IMR-90 (cell line): Measurements from ENCODE around the gene PELI3. TPM values are rescaled to one million over a fixed set of nuclear protein-coding genes. Genes with fewer than 3 reads are reported as not detected.

ENCODE experiments used
- ATAC-seq: fragments of 200-7000 bp; cut with Tn5 transposase; 2 replicates; pipeline ENCODE4 v1.9.1; 2020; ENCODE audit warnings: low read depth, mild to moderate bottlenecking, moderate library complexity
- BruUV-seq: library from RNA; stranded (reverse); fragments of 400-500 nt; replicated peaks from 2 replicates; lab custom pipeline; 2021; lab: Mats Ljungman, UMichigan
- CTCF ChIA-PET: fragments of 300-600 bp; formaldehyde crosslinking; extraction: SDS; loops from one replicate; lab custom pipeline; 2021; ENCODE audit warnings: antibody characterized with exemption; lab: Yijun Ruan, JAX
- POLR2A ChIA-PET: fragments of 300-600 bp; sonication (Branson Sonifier 250); formaldehyde crosslinking; loops from one replicate; lab custom pipeline; 2022; ENCODE audit warnings: antibody characterized with exemption; ENCODE audit not compliant: unreplicated experiment; lab: Charles Lee
- DNase-seq: peaks from one replicate; pipeline ENCODE4 v3.0.0; 2013
- H2AFZ ChIP-seq: replicated peaks from 2 replicates; pipeline ENCODE3; 2013; ENCODE audit warnings: low read length, mild to moderate bottlenecking; ENCODE audit not compliant: poor library complexity
- H2AK5ac ChIP-seq: 2 replicates; pipeline ENCODE4 v1.6.1; 2013; ENCODE audit warnings: low read depth, low read length, inconsistent platforms
- H2AK9ac ChIP-seq: replicated peaks from 2 replicates; pipeline ENCODE3; 2013; ENCODE audit warnings: mild to moderate bottlenecking, low read depth, low read length, moderate library complexity; ENCODE audit not compliant: poor library complexity
- H2BK120ac ChIP-seq: 2 replicates; pipeline ENCODE4 v1.6.1; 2013; ENCODE audit warnings: low read depth, low read length, inconsistent platforms
- H2BK15ac ChIP-seq: 3 replicates; pipeline ENCODE4 v1.6.1; 2013; ENCODE audit warnings: low read depth, low read length, inconsistent platforms
- H2BK20ac ChIP-seq: 2 replicates; pipeline ENCODE4 v1.6.1; 2013; ENCODE audit warnings: low read depth, mild to moderate bottlenecking, inconsistent platforms, low read length, moderate library complexity
- H2BK5ac ChIP-seq: 2 replicates; pipeline ENCODE4 v1.6.1; 2013; ENCODE audit warnings: mild to moderate bottlenecking, low read depth, low read length, inconsistent platforms; ENCODE audit not compliant: poor library complexity, severe bottlenecking
- H3K14ac ChIP-seq: replicated peaks from 2 replicates; pipeline ENCODE4 v1.6.1; 2013; ENCODE audit warnings: low read depth, low read length, inconsistent platforms
- H3K18ac ChIP-seq: 2 replicates; pipeline ENCODE4 v1.6.1; 2013; ENCODE audit warnings: low read depth, low read length, control low read depth
- H3K23ac ChIP-seq: 2 replicates; pipeline ENCODE4 v1.6.1; 2013; ENCODE audit warnings: low read depth, low read length, inconsistent platforms
- H3K27ac ChIP-seq: 2 replicates; pipeline ENCODE4 v1.5.1; 2013; ENCODE audit warnings: mild to moderate bottlenecking, control low read depth, low read length; ENCODE audit not compliant: insufficient read depth
- H3K27me3 ChIP-seq: 2 replicates; pipeline ENCODE4 v1.6.1; 2013; ENCODE audit warnings: low read length; ENCODE audit not compliant: control insufficient read depth, insufficient read depth
- H3K36me3 ChIP-seq: 2 replicates; pipeline ENCODE4 v1.6.1; 2013; ENCODE audit warnings: low read length, mixed read lengths; ENCODE audit not compliant: control insufficient read depth, insufficient read depth
- H3K4ac ChIP-seq: 2 replicates; pipeline ENCODE4 v1.6.1; 2013; ENCODE audit warnings: low read depth, low read length, inconsistent platforms
- H3K4me1 ChIP-seq: 2 replicates; pipeline ENCODE4 v1.6.1; 2013; ENCODE audit warnings: low read length, mixed read lengths; ENCODE audit not compliant: control insufficient read depth, insufficient read depth
- H3K4me2 ChIP-seq: 2 replicates; pipeline ENCODE4 v1.6.1; 2013; ENCODE audit warnings: low read depth, mild to moderate bottlenecking, control low read depth, low read length, moderate library complexity
- H3K4me3 ChIP-seq: 2 replicates; pipeline ENCODE4 v1.5.1; 2013; ENCODE audit warnings: low read depth, mild to moderate bottlenecking, control low read depth, low read length, moderate library complexity; ENCODE audit not compliant: insufficient read depth
- H3K56ac ChIP-seq: 2 replicates; pipeline ENCODE4 v1.6.1; 2013; ENCODE audit warnings: low read length, inconsistent platforms; ENCODE audit not compliant: insufficient read depth; ENCODE audit errors: extremely low read depth
- H3K79me1 ChIP-seq, 2 experiments: 2 replicates each; pipeline ENCODE4 v1.6.1; 2013; ENCODE audit warnings: low read length in 2 of 2, inconsistent platforms in 1 of 2, low read depth in 1 of 2
- H3K9ac ChIP-seq: 2 replicates; pipeline ENCODE4 v1.6.1; 2013; ENCODE audit warnings: low read depth, low read length, control low read depth
- H3K9me1 ChIP-seq: 2 replicates; pipeline ENCODE4 v1.6.1; 2013; ENCODE audit warnings: low read length, inconsistent platforms; ENCODE audit not compliant: insufficient read depth
- H3K9me3 ChIP-seq: 2 replicates; pipeline ENCODE4 v1.6.1; 2013; ENCODE audit warnings: low read length; ENCODE audit not compliant: control insufficient read depth, insufficient read depth
- H4K20me1 ChIP-seq: 2 replicates; pipeline ENCODE4 v1.6.1; 2013; ENCODE audit warnings: low read length, inconsistent platforms; ENCODE audit not compliant: insufficient read depth
- H4K5ac ChIP-seq: 2 replicates; pipeline ENCODE4 v1.6.1; 2013; ENCODE audit warnings: mild to moderate bottlenecking, low read depth, low read length, control low read depth
- H4K8ac ChIP-seq, 2 experiments: 2 replicates each; pipeline ENCODE4 v1.6.1; 2013; ENCODE audit warnings: low read depth in 2 of 2, low read length in 2 of 2, control low read depth in 1 of 2, inconsistent platforms in 1 of 2
- H4K91ac ChIP-seq: 2 replicates; pipeline ENCODE4 v1.6.1; 2013; ENCODE audit warnings: low read depth, low read length, inconsistent platforms; ENCODE audit not compliant: insufficient read depth
- MAFK ChIP-seq: IDR thresholded peaks from 2 replicates; pipeline ENCODE4 v1.6.1; 2012; ENCODE audit warnings: low read depth, low read length, improper control_type of control experiment
- MAZ ChIP-seq: IDR thresholded peaks from 2 replicates; pipeline ENCODE4 v1.6.1; 2012; ENCODE audit warnings: low read depth, mild to moderate bottlenecking, low read length, improper control_type of control experiment, moderate library complexity, borderline replicate concordance
- MXI1 ChIP-seq: IDR thresholded peaks from 2 replicates; pipeline ENCODE4 v1.6.1; 2012; ENCODE audit warnings: low read depth, mild to moderate bottlenecking, low read length, moderate library complexity, borderline replicate concordance
- RAD21 ChIP-seq: IDR thresholded peaks from 2 replicates; pipeline ENCODE4 v1.6.1; 2012; ENCODE audit warnings: low read length, improper control_type of control experiment
- whole genome bisulfite sequencing, 2 experiments: methylation state at CpG; one replicate each; pipeline versions ENCODE4 v1.1.5 to v1.1.7; 2013; ENCODE audit warnings: missing lambda C conversion rate in 2 of 2; ENCODE audit not compliant: insufficient read length in 1 of 2; ENCODE audit errors: extremely low coverage in 2 of 2; 5-methylcytosine and 5-hydroxymethylcytosine counted together
- dilution Hi-C: fragments of 300-500 bp; cut with HindIII; formaldehyde crosslinking; loops from one replicate; pipeline ENCODE4 v1.14.3; 2018; ENCODE audit warnings: low sequenced_read_pairs; ENCODE audit not compliant: unreplicated experiment
- in situ Hi-C: fragments of 300-500 bp; cut with MboI; formaldehyde crosslinking; loops from 3 replicates; pipeline ENCODE4 v1.14.3; 2019; ENCODE audit warnings: low sequenced_read_pairs, inconsistent platforms, mixed read lengths
- intact Hi-C: fragments of 100-400 bp; cut with micrococcal nuclease; formaldehyde crosslinking; loops from 2 replicates; pipeline ENCODE4 v1.10.0; 2022
- polyA plus RNA-seq, 3 experiments: library from polyadenylated mRNA; depleted of rRNA; stranded (reverse); fragments of >200 nt; gene quantifications; 2 replicates each; pipeline ENCODE4 v1.2.3, GENCODE V29; 2012; ENCODE audit warnings: low replicate concordance in 1 of 3
- total RNA-seq: library from RNA; depleted of rRNA; stranded (reverse); fragments of >200 nt; gene quantifications from 2 replicates; pipeline ENCODE4 v1.2.3, GENCODE V29; 2012

Gene PELI3
- total and polyA plus RNA-seq, 2 of the 4 experiments (the other 2 are of a cell fraction): 5.0 to 6.3 TPM

DNA sequence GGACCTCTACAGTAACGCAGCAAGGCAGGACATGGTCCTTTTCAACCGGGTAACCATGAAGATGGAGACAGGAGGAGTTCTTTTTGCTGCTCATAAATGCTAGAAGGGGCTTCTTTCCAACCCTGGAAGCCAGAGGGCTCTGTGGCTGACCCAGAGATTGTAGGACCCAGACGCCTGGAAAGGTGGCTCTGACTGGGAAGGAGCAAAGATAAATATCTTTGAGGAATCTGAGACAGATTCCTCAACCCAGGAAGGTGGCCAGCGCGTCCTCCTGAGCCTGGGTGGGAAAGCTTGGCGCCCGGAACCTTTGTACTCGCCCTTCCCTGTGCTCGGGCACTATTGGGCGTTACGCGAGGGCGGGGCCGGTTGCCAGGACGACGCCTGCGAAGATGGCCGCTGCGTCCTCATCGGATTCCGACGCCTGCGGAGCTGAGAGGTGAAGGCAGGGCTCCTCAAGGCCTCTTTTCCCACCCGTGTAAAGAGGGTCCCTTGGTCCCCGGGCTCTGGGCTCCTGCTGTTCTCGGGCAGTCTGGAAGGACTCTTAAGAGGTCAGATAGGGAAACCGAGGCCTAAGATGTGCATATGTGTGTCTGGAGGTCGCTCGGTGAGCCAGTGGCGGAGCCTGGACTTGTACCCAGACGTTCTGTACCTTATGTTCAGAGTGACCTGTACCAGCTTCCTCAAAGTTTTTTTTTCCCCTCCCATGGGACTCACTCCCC, 43.7 kb downstream of the PELI3 start, which contains the start of gene BBS1:
BBS1 (plus strand) TSS at position 365 of the 719 bp plus-strand sequence; CDS start at position 390, 25 bp downstream.
- H3K56ac ChIP-seq: peak within 1 kb of the TSS; percentile 43; the same call in 1 of the 2 replicates
- H3K79me1 ChIP-seq: peaks cover 13 to 24% of the 10 kb centered on the region in 2 experiments
- H2AK5ac ChIP-seq: peak within 1 kb of the TSS; percentile 70; the same call in 1 of the 2 replicates
- no peaks in the 10 kb centered on the region for H3K9me3 ChIP-seq
- H3K14ac ChIP-seq: peak within 1 kb of the TSS; percentile 76
- H4K5ac ChIP-seq: peak within 1 kb of the TSS; percentile 79
- H2BK120ac ChIP-seq: no peak within 1 kb of the TSS
- 0% methylated on average over 15 of the region's 31 CpGs; no CpG with 5 or more reads in 1 of the 2 experiments for WGBS, 2 experiments
- DNase-seq: peak; percentile 68
- peak within 1 kb of the TSS; percentile 52 for H3K27ac ChIP-seq
- dilution Hi-C loops: no loop called here
- peaks cover 11% of the 10 kb centered on the region for H3K36me3 ChIP-seq
- peak within 1 kb of the TSS; percentile 87 for H3K23ac ChIP-seq
- H2BK5ac ChIP-seq: peak within 1 kb of the TSS; percentile 30
- in situ Hi-C loops: no loop called here
- H4K8ac ChIP-seq: peak within 1 kb of the TSS; percentile 87 to 92
- H2BK20ac ChIP-seq: no peak within 1 kb of the TSS
- peak within 1 kb of the TSS; percentile 74 for H3K4ac ChIP-seq
- no peak within 1 kb of the TSS for H2BK15ac ChIP-seq
- POLR2A ChIA-PET: no interaction called here
- no peaks in the 10 kb centered on the region for H3K27me3 ChIP-seq
- peak within 1 kb of the TSS; percentile 91 for H2AK9ac ChIP-seq
- peak within 1 kb of the TSS; percentile 16 for H4K91ac ChIP-seq
- H3K18ac ChIP-seq: no peak within 1 kb of the TSS; the same call in 1 of the 2 replicates
- peak; percentile 100 for ATAC-seq
- peak; percentile 84; the same call in 1 of the 2 replicates for TF ChIP-seq MAZ
- no peak for TF ChIP-seq MAFK
- TF ChIP-seq MXI1: peak; percentile 61
- TF ChIP-seq RAD21: 0 out of 2 replicates have a peak, but pooled peaks have one; percentile 1
- H3K4me1 ChIP-seq: no peaks in the 10 kb centered on the region
- H4K20me1 ChIP-seq: no peaks in the 10 kb centered on the region
- CTCF ChIA-PET: interaction anchor here (0.8 kb wide), 1 partner anchor 12 kb away, joined by 3 read pairs; no protein-coding TSS in a partner anchor
- peak within 1 kb of the TSS; percentile 86 for H2AFZ ChIP-seq
- H3K9me1 ChIP-seq: peaks cover 9% of the 10 kb centered on the region; the same call in 1 of the 2 replicates
- H3K4me3 ChIP-seq: peak within 1 kb of the TSS; percentile 91
- no TSS peak for BruUV-seq
- H3K9ac ChIP-seq: peak within 1 kb of the TSS; percentile 68
- intact Hi-C loops: loop anchor here (1.0 kb wide), 1 partner anchor 102 kb away; no protein-coding TSS in a partner anchor
- H3K4me2 ChIP-seq: peak within 1 kb of the TSS; percentile 83
